HG03280 (cell line): Measurements from ENCODE around the gene ACACB.

Source experiments
- ATAC-seq: cut with Tn5 transposase; IDR thresholded peaks from one replicate; pipeline ENCODE4 v1.9.1; 2021; ENCODE audit warnings: mild to moderate bottlenecking, moderate library complexity; ENCODE audit not compliant: unreplicated experiment

Gene ACACB

GRCh38 chr12:109109746-109110350 is 6.5 kb upstream of the ACACB start:
- no peak for ATAC-seq

- ATAC-seq = no peak
Measured at GRCh38 chr12:109110988-109111495, 5.3 kb upstream of the ACACB start.

GRCh38 chr12:109112720-109113465 is 3.5 kb upstream of the ACACB start:
- ATAC-seq = no peak

- ATAC-seq = no peak
Measured at GRCh38 chr12:109113661-109114321, 2.6 kb upstream of the ACACB start.

- ATAC-seq = no peak
Measured at GRCh38 chr12:109114644-109115043, 1.7 kb upstream of the ACACB start.

GRCh38 chr12:109115404-109115757 is 1.0 kb upstream of the ACACB start:
- no peak for ATAC-seq

- no peak for ATAC-seq
Measured at GRCh38 chr12:109116611-109116949, 193 bp downstream of the ACACB start.

- no peak for ATAC-seq
Measured at GRCh38 chr12:109120095-109120494, 3.7 kb downstream of the ACACB start.

GRCh38 chr12:109120557-109120956 is 4.2 kb downstream of the ACACB start:
- no peak for ATAC-seq

GRCh38 chr12:109121346-109121880 is 5.0 kb downstream of the ACACB start:
- no peak for ATAC-seq

- ATAC-seq = no peak
Measured at GRCh38 chr12:109124878-109125648, 8.7 kb downstream of the ACACB start.

GRCh38 chr12:109125791-109126190 is 9.4 kb downstream of the ACACB start:
- ATAC-seq = no peak

GRCh38 chr12:109126784-109127183 is 10.4 kb downstream of the ACACB start:
- no peak for ATAC-seq

GRCh38 chr12:109127533-109128242 is 11.3 kb downstream of the ACACB start:
- no peak for ATAC-seq

GRCh38 chr12:109130297-109131153 is 14.1 kb downstream of the ACACB start:
- no peak for ATAC-seq

GRCh38 chr12:109131154-109132050 is 15.0 kb downstream of the ACACB start:
- ATAC-seq = no peak

GRCh38 chr12:109134186-109134917 is 18.0 kb downstream of the ACACB start:
- no peak for ATAC-seq

- no peak for ATAC-seq
Measured at GRCh38 chr12:109137055-109137454, 20.7 kb downstream of the ACACB start.
